SK-N-SH (cell line): ENCODE measurements around the gene TNFRSF4. TPM values are rescaled to one million over a fixed set of nuclear protein-coding genes. Genes with fewer than 3 reads are reported as not detected.

Experiments
- CTCF ChIA-PET: fragments of 300-600, 350-600 bp; formaldehyde crosslinking; extraction: SDS; loops from one replicate; lab custom pipeline; 2021; lab: Yijun Ruan, JAX
- POLR2A ChIA-PET: fragments of 350-600 bp; sonication (Branson Sonifier 250); formaldehyde crosslinking; extraction: SDS; loops from one replicate; lab custom pipeline; 2020; ENCODE audit warnings: antibody characterized with exemption, inconsistent platforms; lab: Yijun Ruan, JAX
- DNase-seq: peaks from one replicate; pipeline ENCODE4 v3.0.0; 2012
- H2AFZ ChIP-seq: fragments of 200-600 bp; sonication (generic); 2 replicates; pipeline ENCODE4 v1.8.1; 2016; ENCODE audit warnings: antibody characterized with exemption, mild to moderate bottlenecking, low read depth
- H3F3A ChIP-seq: fragments of 200-600 bp; sonication (generic); replicated peaks from 2 replicates; pipeline ENCODE3; 2016; ENCODE audit warnings: antibody characterized with exemption, mild to moderate bottlenecking; ENCODE audit not compliant: insufficient read depth
- H3K27ac ChIP-seq, 2 experiments: fragments of 200-500 bp in 1 of 2; fragments of 200-600 bp in 1 of 2; sonication (Bioruptor generic) in 1 of 2; sonication (generic), shearing (Covaris generic) in 1 of 2; 2 replicates each; pipeline versions ENCODE4 v1.5.1 to v1.6.1; 2014 to 2016; ENCODE audit warnings: low read depth in 2 of 2, inconsistent platforms in 1 of 2, low read length in 1 of 2, mild to moderate bottlenecking in 1 of 2, mixed read lengths in 1 of 2
- H3K27me3 ChIP-seq: fragments of 200-600 bp; sonication (generic), shearing (Covaris generic); 2 replicates; pipeline ENCODE4 v1.6.1; 2016; ENCODE audit warnings: mixed run types; ENCODE audit not compliant: insufficient read depth
- H3K36me3 ChIP-seq, 2 experiments: fragments of 200-500 bp in 1 of 2; fragments of 200-600 bp in 1 of 2; sonication (Bioruptor generic) in 1 of 2; sonication (generic) in 1 of 2; replicated peaks in 1 of 2; 2 replicates each; pipeline versions ENCODE3 to v1.5.1; 2014 to 2016; ENCODE audit warnings: low read length in 1 of 2, mild to moderate bottlenecking in 1 of 2; ENCODE audit not compliant: insufficient read depth in 2 of 2, control insufficient read depth in 1 of 2
- H3K4me1 ChIP-seq, 2 experiments: fragments of 200-500 bp in 1 of 2; fragments of 200-600 bp in 1 of 2; sonication (Bioruptor generic) in 1 of 2; sonication (generic), shearing (Covaris generic) in 1 of 2; 2 replicates each; pipeline versions ENCODE4 v1.5.1 to v1.6.1; 2014 to 2016; ENCODE audit warnings: low read depth in 1 of 2, low read length in 1 of 2, mixed run types in 1 of 2; ENCODE audit not compliant: insufficient read depth in 2 of 2, control insufficient read depth in 1 of 2
- H3K4me2 ChIP-seq: fragments of 200-600 bp; sonication (generic), shearing (Covaris generic); 2 replicates; pipeline ENCODE4 v1.6.1; 2017; ENCODE audit warnings: mixed run types
- H3K4me3 ChIP-seq, 2 experiments: fragments of 200-500 bp in 1 of 2; fragments of 200-600 bp in 1 of 2; sonication (Bioruptor generic) in 1 of 2; sonication (generic), shearing (Covaris generic) in 1 of 2; 2 replicates each; pipeline versions ENCODE4 v1.5.1 to v1.8.1; 2014 to 2016; ENCODE audit warnings: low read depth in 2 of 2, inconsistent platforms in 1 of 2, low read length in 1 of 2, mild to moderate bottlenecking in 1 of 2, mixed read lengths in 1 of 2, moderate library complexity in 1 of 2
- H3K79me2 ChIP-seq: fragments of 200-600 bp; sonication (generic); 2 replicates; pipeline ENCODE4 v1.8.1; 2017; ENCODE audit warnings: mild to moderate bottlenecking; ENCODE audit not compliant: insufficient read depth
- H3K9ac ChIP-seq: fragments of 200-600 bp; sonication (generic); 2 replicates; pipeline ENCODE4 v1.6.1; 2017; ENCODE audit warnings: mixed run types
- H3K9me2 ChIP-seq: fragments of 200-600 bp; sonication (generic); 2 replicates; pipeline ENCODE4 v1.6.1; 2017; ENCODE audit warnings: mixed run types
- H3K9me3 ChIP-seq: fragments of 200-600 bp; sonication (generic); 2 replicates; pipeline ENCODE4 v1.6.1; 2017; ENCODE audit warnings: mixed run types, mild to moderate bottlenecking, moderate library complexity
- H4K20me1 ChIP-seq: fragments of 200-600 bp; sonication (generic); 2 replicates; pipeline ENCODE4 v1.6.1; 2017; ENCODE audit warnings: mild to moderate bottlenecking, mixed run types; ENCODE audit not compliant: insufficient read depth
- CTCF ChIP-seq: fragments of 200-600 bp; sonication (generic); IDR thresholded peaks from 2 replicates; pipeline ENCODE4 v1.6.1; 2017; ENCODE audit warnings: antibody characterized with exemption, mild to moderate bottlenecking, moderate library complexity
- ELF1 ChIP-seq: IDR thresholded peaks from 2 replicates; pipeline ENCODE4 v1.4.0; 2012
- EP300 ChIP-seq, 2 experiments: IDR thresholded peaks; 2 replicates each; pipeline versions ENCODE4 v1.4.0 to v1.6.1; 2012; ENCODE audit warnings: borderline replicate concordance in 1 of 2, low read depth in 1 of 2, low read length in 1 of 2
- EZH2phosphoT487 ChIP-seq: fragments of 200-600 bp; sonication (generic); IDR thresholded peaks from 2 replicates; pipeline ENCODE4 v1.6.1; 2017; ENCODE audit warnings: low read depth, mixed run types, mild to moderate bottlenecking, antibody characterized with exemption, moderate library complexity, borderline replicate concordance
- FOSL2 ChIP-seq: IDR thresholded peaks from 2 replicates; pipeline ENCODE4 v1.4.0; 2012; ENCODE audit warnings: low read depth, mild to moderate bottlenecking, moderate library complexity, borderline replicate concordance
- FOXM1 ChIP-seq: IDR thresholded peaks from 2 replicates; pipeline ENCODE4 v1.4.0; 2012; ENCODE audit warnings: low read depth, mild to moderate bottlenecking
- JUND ChIP-seq: IDR thresholded peaks from 2 replicates; pipeline ENCODE4 v1.4.0; 2012
- NFIC ChIP-seq: IDR thresholded peaks from 2 replicates; pipeline ENCODE4 v1.4.0; 2012; ENCODE audit warnings: borderline replicate concordance
- PBX3 ChIP-seq: IDR thresholded peaks from 2 replicates; pipeline ENCODE4; 2012
- RAD21 ChIP-seq: IDR thresholded peaks from 2 replicates; pipeline ENCODE4 v1.6.1; 2012; ENCODE audit warnings: mild to moderate bottlenecking, low read length
- RXRA ChIP-seq: IDR thresholded peaks from 2 replicates; pipeline ENCODE4 v1.4.0; 2012; ENCODE audit warnings: low read depth, mild to moderate bottlenecking, borderline replicate concordance
- SIN3A ChIP-seq: IDR thresholded peaks from 2 replicates; pipeline ENCODE4 v1.6.1; 2012; ENCODE audit warnings: low read depth, mild to moderate bottlenecking, low read length, moderate library complexity, borderline replicate concordance
- SMC3 ChIP-seq: IDR thresholded peaks from 2 replicates; pipeline ENCODE4 v1.6.1; 2012; ENCODE audit warnings: low read depth, low read length, improper control_type of control experiment
- TCF12 ChIP-seq: IDR thresholded peaks from 2 replicates; pipeline ENCODE4 v1.4.0; 2012
- USF2 ChIP-seq: fragments of 150-350 bp; IDR thresholded peaks from 2 replicates; pipeline ENCODE4 v1.6.1; 2017; ENCODE audit warnings: antibody characterized with exemption, low read length, low read depth, borderline replicate concordance
- YY1 ChIP-seq: IDR thresholded peaks from 2 replicates; pipeline ENCODE4 v1.4.0; 2012; ENCODE audit warnings: low read depth, mild to moderate bottlenecking
- WGBS: methylation state at CpG from one replicate; pipeline ENCODE4 v1.1.6; 2017; ENCODE audit warnings: low lambda C conversion rate; 5-methylcytosine and 5-hydroxymethylcytosine counted together
- polyA plus RNA-seq, 3 experiments: library from polyadenylated mRNA; depleted of rRNA; stranded (reverse); fragments of >200 nt; gene quantifications; 2 replicates each; pipeline ENCODE4 v1.2.3, GENCODE V29; 2012
- TF ChIP-seq, protein P1 (sequence below): IDR thresholded peaks from 2 replicates; pipeline ENCODE4 v1.4.0; 2012; ENCODE audit warnings: low read depth, borderline replicate concordance
- TF ChIP-seq, protein P2 (sequence below): IDR thresholded peaks from 2 replicates; pipeline ENCODE4 v1.6.1; 2012; ENCODE audit warnings: mild to moderate bottlenecking, low read depth, low read length, moderate library complexity

The TNFRSF4 gene
- polyA plus RNA-seq, 1 of the 3 experiments (the other 2 are of a cell fraction), result not detected

- POLR2A ChIA-PET, result no interaction called here
- peak; percentile 49 for DNase-seq
Measured at GRCh38 chr1:1204998-1205768, 8.8 kb downstream of the TNFRSF4 start.

More at GRCh38 chr1:1204998-1205768, 8.8 kb downstream of the TNFRSF4 start:
- TF ChIP-seq ELF1 (no peak), JUND (no peak), USF2 (no peak), FOXM1 (no peak), RXRA (no peak), FOSL2 (no peak), CTCF (no peak), NFIC (no peak), RAD21 (no peak), TCF12 (no peak), PBX3 (no peak), SMC3 (no peak), EZH2phosphoT487 (no peak), SIN3A (no peak), YY1 (no peak), EP300 (IDR thresholded peaks at IDR 0.05; ENCODE audit: borderline replicate concordance in 1 of 2, low read depth in 1 of 2, low read length in 1 of 2) (no peak)
- TF ChIP-seq, protein P1, sequence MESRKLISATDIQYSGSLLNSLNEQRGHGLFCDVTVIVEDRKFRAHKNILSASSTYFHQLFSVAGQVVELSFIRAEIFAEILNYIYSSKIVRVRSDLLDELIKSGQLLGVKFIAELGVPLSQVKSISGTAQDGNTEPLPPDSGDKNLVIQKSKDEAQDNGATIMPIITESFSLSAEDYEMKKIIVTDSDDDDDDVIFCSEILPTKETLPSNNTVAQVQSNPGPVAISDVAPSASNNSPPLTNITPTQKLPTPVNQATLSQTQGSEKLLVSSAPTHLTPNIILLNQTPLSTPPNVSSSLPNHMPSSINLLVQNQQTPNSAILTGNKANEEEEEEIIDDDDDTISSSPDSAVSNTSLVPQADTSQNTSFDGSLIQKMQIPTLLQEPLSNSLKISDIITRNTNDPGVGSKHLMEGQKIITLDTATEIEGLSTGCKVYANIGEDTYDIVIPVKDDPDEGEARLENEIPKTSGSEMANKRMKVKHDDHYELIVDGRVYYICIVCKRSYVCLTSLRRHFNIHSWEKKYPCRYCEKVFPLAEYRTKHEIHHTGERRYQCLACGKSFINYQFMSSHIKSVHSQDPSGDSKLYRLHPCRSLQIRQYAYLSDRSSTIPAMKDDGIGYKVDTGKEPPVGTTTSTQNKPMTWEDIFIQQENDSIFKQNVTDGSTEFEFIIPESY, result no peak
- TF ChIP-seq, protein P2, sequence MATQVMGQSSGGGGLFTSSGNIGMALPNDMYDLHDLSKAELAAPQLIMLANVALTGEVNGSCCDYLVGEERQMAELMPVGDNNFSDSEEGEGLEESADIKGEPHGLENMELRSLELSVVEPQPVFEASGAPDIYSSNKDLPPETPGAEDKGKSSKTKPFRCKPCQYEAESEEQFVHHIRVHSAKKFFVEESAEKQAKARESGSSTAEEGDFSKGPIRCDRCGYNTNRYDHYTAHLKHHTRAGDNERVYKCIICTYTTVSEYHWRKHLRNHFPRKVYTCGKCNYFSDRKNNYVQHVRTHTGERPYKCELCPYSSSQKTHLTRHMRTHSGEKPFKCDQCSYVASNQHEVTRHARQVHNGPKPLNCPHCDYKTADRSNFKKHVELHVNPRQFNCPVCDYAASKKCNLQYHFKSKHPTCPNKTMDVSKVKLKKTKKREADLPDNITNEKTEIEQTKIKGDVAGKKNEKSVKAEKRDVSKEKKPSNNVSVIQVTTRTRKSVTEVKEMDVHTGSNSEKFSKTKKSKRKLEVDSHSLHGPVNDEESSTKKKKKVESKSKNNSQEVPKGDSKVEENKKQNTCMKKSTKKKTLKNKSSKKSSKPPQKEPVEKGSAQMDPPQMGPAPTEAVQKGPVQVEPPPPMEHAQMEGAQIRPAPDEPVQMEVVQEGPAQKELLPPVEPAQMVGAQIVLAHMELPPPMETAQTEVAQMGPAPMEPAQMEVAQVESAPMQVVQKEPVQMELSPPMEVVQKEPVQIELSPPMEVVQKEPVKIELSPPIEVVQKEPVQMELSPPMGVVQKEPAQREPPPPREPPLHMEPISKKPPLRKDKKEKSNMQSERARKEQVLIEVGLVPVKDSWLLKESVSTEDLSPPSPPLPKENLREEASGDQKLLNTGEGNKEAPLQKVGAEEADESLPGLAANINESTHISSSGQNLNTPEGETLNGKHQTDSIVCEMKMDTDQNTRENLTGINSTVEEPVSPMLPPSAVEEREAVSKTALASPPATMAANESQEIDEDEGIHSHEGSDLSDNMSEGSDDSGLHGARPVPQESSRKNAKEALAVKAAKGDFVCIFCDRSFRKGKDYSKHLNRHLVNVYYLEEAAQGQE, result no peak
- no peak overlapping the region for H3K9ac ChIP-seq
- no peaks in the 10 kb centered on the region for H3F3A ChIP-seq
- H3K4me3 ChIP-seq, result no peak overlapping the region
- H3K4me2 ChIP-seq, result no peak overlapping the region
- H3K9me3 ChIP-seq, result no peaks in the 10 kb centered on the region
- CTCF ChIA-PET, result interaction anchor here (1.0 to 3.8 kb wide), 2 partner anchors 26 to 83 kb away, joined by 3 to 16 read pairs; no protein-coding TSS in a partner anchor
- H2AFZ ChIP-seq, result no peak overlapping the region
- peaks cover 7% of the 10 kb centered on the region; the same call in 1 of the 2 replicates for H3K27me3 ChIP-seq
- no peaks in the 10 kb centered on the region for H4K20me1 ChIP-seq
- H3K4me1 ChIP-seq, result peaks cover 3 to 8% of the 10 kb centered on the region in 2 experiments; a peak in 1 of 4 replicates
- no peak overlapping the region for H3K27ac ChIP-seq
- no peaks in the 10 kb centered on the region for H3K36me3 ChIP-seq
- no peaks in the 10 kb centered on the region for H3K9me2 ChIP-seq
- H3K79me2 ChIP-seq, result no peaks in the 10 kb centered on the region
- 65% methylated on average over 4 of the region's 19 CpGs for WGBS
